ENCODE data around the gene ZNF808. TPM values are rescaled to one million over a fixed set of nuclear protein-coding genes. Genes with fewer than 3 reads are reported as not detected.
"Not testable (repeated sequence)": the region's sequence is repeated elsewhere in the genome, so short reads cannot be mapped to it uniquely, and the experiment has no call there.

Gene ZNF808
- total and polyA plus RNA-seq, 2 experiments from 2014 or later, result 2.2 to 25.7 TPM

- WGBS (ENCODE audit: low lambda C conversion rate, missing lambda C conversion rate), result 99% methylated on average over 5 of the region's 5 CpGs
- Histone ChIP-seq H3K27me3 (no peaks in the 10 kb centered on the region), H3K4me3 (no peak overlapping the region), H3K79me2 (no peaks in the 10 kb centered on the region), H3K36me3 (replicated peaks; ENCODE audit: insufficient read depth, low read depth) (no peaks in the 10 kb centered on the region), H3K27ac (no peak overlapping the region), H2AFZ (no peak overlapping the region), H3K9me2 (replicated peaks; ENCODE audit: insufficient read depth) (no peaks in the 10 kb centered on the region), H3K4me1 (ENCODE audit: insufficient read depth) (no peaks in the 10 kb centered on the region), H3K9me3 (ENCODE audit: low read depth) (no peaks in the 10 kb centered on the region), H4K20me1 (ENCODE audit: insufficient read depth, poor library complexity, severe bottlenecking) (no peaks in the 10 kb centered on the region), H3K4me2 (no peak overlapping the region)
- TF ChIP-seq EZH2 (IDR thresholded peaks at IDR 0.05; ENCODE audit: borderline replicate concordance), result no peak
- peak; percentile 13 for TF ChIP-seq CTCF (IDR thresholded peaks at IDR 0.05; ENCODE audit: poor library complexity)
- TF ChIP-seq EZH2phosphoT487 (IDR thresholded peaks at IDR 0.05; ENCODE audit: low read depth, severe bottlenecking, unreplicated experiment), result no peak
- DNase-seq (ENCODE audit: low spot score), result no peak
Observed at GRCh38 chr19:52590728-52591127, 63.3 kb downstream of the ZNF808 start.

GRCh38 chr19:52592301-52592700 is 64.8 kb downstream of the ZNF808 start:
- Histone ChIP-seq H3K4me2 (no peak overlapping the region), H3K27me3 (no peaks in the 10 kb centered on the region), H2AFZ (no peak overlapping the region), H3K79me2 (no peaks in the 10 kb centered on the region), H3K9me2 (replicated peaks; ENCODE audit: insufficient read depth) (no peaks in the 10 kb centered on the region), H3K4me1 (ENCODE audit: insufficient read depth) (no peaks in the 10 kb centered on the region), H3K27ac (no peak overlapping the region), H4K20me1 (ENCODE audit: insufficient read depth, poor library complexity, severe bottlenecking) (no peaks in the 10 kb centered on the region), H3K36me3 (replicated peaks; ENCODE audit: insufficient read depth, low read depth) (no peaks in the 10 kb centered on the region), H3K9me3 (ENCODE audit: low read depth) (no peaks in the 10 kb centered on the region), H3K4me3 (no peak overlapping the region)
- TF ChIP-seq EZH2 (IDR thresholded peaks at IDR 0.05; ENCODE audit: borderline replicate concordance) (no peak), CTCF (IDR thresholded peaks at IDR 0.05; ENCODE audit: poor library complexity) (no peak), EZH2phosphoT487 (IDR thresholded peaks at IDR 0.05; ENCODE audit: low read depth, severe bottlenecking, unreplicated experiment) (no peak)
- DNase-seq (ENCODE audit: low spot score), result no peak
- 67% methylated on average over 3 of the region's 3 CpGs for WGBS (ENCODE audit: low lambda C conversion rate, missing lambda C conversion rate)

GRCh38 chr19:52593441-52593840 is 66.0 kb downstream of the ZNF808 start:
- not testable (repeated sequence) for H2AFZ ChIP-seq; H3K27ac ChIP-seq; H3K79me2 ChIP-seq; H3K4me1 ChIP-seq (ENCODE audit: insufficient read depth); H3K4me3 ChIP-seq; H3K36me3 ChIP-seq (replicated peaks; ENCODE audit: insufficient read depth, low read depth); H3K9me3 ChIP-seq (ENCODE audit: low read depth); DNase-seq (ENCODE audit: low spot score); H3K27me3 ChIP-seq; H4K20me1 ChIP-seq (ENCODE audit: insufficient read depth, poor library complexity, severe bottlenecking); H3K9me2 ChIP-seq (replicated peaks; ENCODE audit: insufficient read depth); H3K4me2 ChIP-seq
- WGBS (ENCODE audit: low lambda C conversion rate, missing lambda C conversion rate), result no CpG with 5 or more reads among the region's 25 CpGs

GRCh38 chr19:52599241-52599640 is 71.8 kb downstream of the ZNF808 start:
- peaks cover 22% of the 10 kb centered on the region for H3K79me2 ChIP-seq
- DNase-seq (ENCODE audit: low spot score), result peak; percentile 33
- WGBS (ENCODE audit: low lambda C conversion rate, missing lambda C conversion rate), result 36% methylated on average over 3 of the region's 3 CpGs
- no peak overlapping the region for H2AFZ ChIP-seq
- no peaks in the 10 kb centered on the region for H3K36me3 ChIP-seq (replicated peaks; ENCODE audit: insufficient read depth, low read depth)
- H3K27me3 ChIP-seq, result no peaks in the 10 kb centered on the region
- H4K20me1 ChIP-seq (ENCODE audit: insufficient read depth, poor library complexity, severe bottlenecking), result no peaks in the 10 kb centered on the region
- H3K9me2 ChIP-seq (replicated peaks; ENCODE audit: insufficient read depth), result no peaks in the 10 kb centered on the region
- H3K4me2 ChIP-seq, result peak overlapping the region; percentile 52
- H3K9me3 ChIP-seq (ENCODE audit: low read depth), result no peaks in the 10 kb centered on the region
- no peak for TF ChIP-seq EZH2 (IDR thresholded peaks at IDR 0.05; ENCODE audit: borderline replicate concordance)
- TF ChIP-seq EZH2phosphoT487 (IDR thresholded peaks at IDR 0.05; ENCODE audit: low read depth, severe bottlenecking, unreplicated experiment), result no peak
- TF ChIP-seq CTCF (IDR thresholded peaks at IDR 0.05; ENCODE audit: poor library complexity), result no peak
- peaks cover 14% of the 10 kb centered on the region for H3K4me1 ChIP-seq (ENCODE audit: insufficient read depth)
- peak overlapping the region; percentile 86 for H3K27ac ChIP-seq
- H3K4me3 ChIP-seq, result no peak overlapping the region

Data from hepatocyte (in vitro differentiated cells).